NCI-H1930 (cell line): Measurements from ENCODE around the gene MSL1.
A peak's percentile ranks its signal among the peaks of the same experiment; 100 is the strongest.

Experiments used
- DNase-seq, 2 experiments: peaks; one replicate each; lab custom pipeline; 2025; lab: John Stamatoyannopoulos, UW

MSL1 gene

GRCh38 chr17:40121181-40122135 is at the start of gene MSL1:
Gene MSL1, plus strand, starts transcription at chr17:40121971. Its CDS starts 642 bp downstream, at chr17:40122613.
- DNase-seq: peak; percentile 48 to 69

- peak in 1 of 2 experiments; percentile 21 for DNase-seq
Measured at GRCh38 chr17:40072040-40072734, 49.6 kb upstream of the MSL1 start.

- no peak for DNase-seq
Measured at GRCh38 chr17:40072735-40073346, 48.9 kb upstream of the MSL1 start.

- DNase-seq: no peak
Measured at GRCh38 chr17:40073454-40074174, 48.2 kb upstream of the MSL1 start.

- no peak for DNase-seq
Measured at GRCh38 chr17:40074175-40074512, 47.6 kb upstream of the MSL1 start.

GRCh38 chr17:40074871-40075200 is 46.9 kb upstream of the MSL1 start:
- DNase-seq: no peak

- DNase-seq: peak in 1 of 2 experiments; percentile 33
Measured at GRCh38 chr17:40075201-40075941, 46.4 kb upstream of the MSL1 start.

- DNase-seq: no peak
Measured at GRCh38 chr17:40075942-40076498, 45.8 kb upstream of the MSL1 start.

GRCh38 chr17:40076591-40076990 is 45.2 kb upstream of the MSL1 start:
- no peak for DNase-seq

GRCh38 chr17:40079545-40079944 is 42.2 kb upstream of the MSL1 start:
- no peak for DNase-seq

- no peak for DNase-seq
Measured at GRCh38 chr17:40084477-40084876, 37.3 kb upstream of the MSL1 start.

- DNase-seq: peak; percentile 6 to 9
Measured at GRCh38 chr17:40086150-40087044, 35.4 kb upstream of the MSL1 start.

- no peak for DNase-seq
Measured at GRCh38 chr17:40087049-40087794, 34.5 kb upstream of the MSL1 start.

GRCh38 chr17:40087903-40088718 is 33.7 kb upstream of the MSL1 start:
- no peak for DNase-seq

GRCh38 chr17:40089077-40089895 is 32.5 kb upstream of the MSL1 start:
- DNase-seq: no peak

GRCh38 chr17:40090237-40091119 is 31.3 kb upstream of the MSL1 start:
- no peak for DNase-seq
